B cell (primary cell): ENCODE data around the gene TRPM2. TPM values are rescaled to one million over a fixed set of nuclear protein-coding genes. Genes with fewer than 3 reads are reported as not detected.

Experiments
- ATAC-seq: fragments of 200-7000 bp; cut with Tn5 transposase; one replicate; pipeline ENCODE4 v1.10.0; 2021; ENCODE audit warnings: low read depth, mild to moderate bottlenecking, moderate number of reproducible peaks, moderate library complexity
- CTCF ChIA-PET: fragments of 350-600 bp; sonication (Branson Sonifier 250); formaldehyde crosslinking; loops from one replicate; lab custom pipeline; 2021; ENCODE audit warnings: antibody characterized with exemption, inconsistent platforms; lab: Charles Lee
- POLR2A ChIA-PET: fragments of 350-600 bp; sonication (Branson Sonifier 250); formaldehyde crosslinking; loops from one replicate; lab custom pipeline; 2021; ENCODE audit warnings: antibody characterized with exemption; lab: Charles Lee
- DNase-seq: peaks from one replicate; pipeline ENCODE4 v3.0.0; 2013
- H2AFZ ChIP-seq: 2 replicates; pipeline ENCODE4 v1.6.1; 2012; ENCODE audit warnings: mild to moderate bottlenecking, low read depth, low read length; ENCODE audit not compliant: insufficient read depth, poor library complexity, severe bottlenecking
- H3K27ac ChIP-seq, 2 donors: 1 replicate in 1 of 2; 2 replicates in 1 of 2; pipeline ENCODE4 v1.5.1; 2012 to 2013; ENCODE audit warnings: low read length in 2 of 2, mild to moderate bottlenecking in 2 of 2, moderate library complexity in 1 of 2
- H3K27me3 ChIP-seq, 4 experiments: fragments of 200-600 bp in 1 of 4; sonication (generic) in 1 of 4; replicated peaks in 1 of 4; 1 replicate in 2 of 4; 2 replicates in 2 of 4; pipeline versions ENCODE4 v1.6.1 to v1.7.0; 2013 to 2016; ENCODE audit warnings: low read length in 3 of 4, mild to moderate bottlenecking in 2 of 4, mixed read lengths in 1 of 4, moderate library complexity in 1 of 4; ENCODE audit not compliant: insufficient read depth in 4 of 4, control insufficient read depth in 3 of 4; ENCODE audit errors: control extremely low read depth in 1 of 4
- H3K36me3 ChIP-seq, 2 experiments: replicated peaks in 1 of 2; 1 replicate in 1 of 2; 2 replicates in 1 of 2; pipeline versions ENCODE4 v1.6.1 to v1.7.1; 2013; ENCODE audit warnings: low read length in 1 of 2; ENCODE audit not compliant: insufficient read depth in 2 of 2, control insufficient read depth in 1 of 2; ENCODE audit errors: control extremely low read depth in 1 of 2, extremely low read depth in 1 of 2
- H3K4me1 ChIP-seq, 2 donors: fragments of 200-600 bp in 1 of 2; sonication (generic) in 1 of 2; 1 replicate in 1 of 2; 2 replicates in 1 of 2; pipeline versions ENCODE4 v1.5.1 to v1.6.1; 2013 to 2017; ENCODE audit warnings: low read length in 2 of 2; ENCODE audit not compliant: control insufficient read depth in 2 of 2, insufficient read depth in 2 of 2
- H3K4me2 ChIP-seq: replicated peaks from 2 replicates; pipeline ENCODE3; 2012; ENCODE audit warnings: mild to moderate bottlenecking, low read depth, low read length; ENCODE audit not compliant: poor library complexity, severe bottlenecking
- H3K4me3 ChIP-seq, 5 experiments: fragments of 200-600 bp in 1 of 5; sonication (generic) in 1 of 5; 1 replicate in 3 of 5; 2 replicates in 2 of 5; pipeline versions ENCODE4 v1.5.1 to v1.7.0; 2011 to 2016; ENCODE audit warnings: low read length in 4 of 5, mild to moderate bottlenecking in 4 of 5, low read depth in 2 of 5, control low read depth in 1 of 5, moderate library complexity in 1 of 5; ENCODE audit not compliant: insufficient read depth in 1 of 5; ENCODE audit errors: control extremely low read depth in 1 of 5, extremely low read depth in 1 of 5
- H3K79me2 ChIP-seq: fragments of 200-600 bp; sonication (generic); one replicate; pipeline ENCODE4 v1.6.0; 2016; ENCODE audit warnings: low read length; ENCODE audit not compliant: control insufficient read depth, insufficient read depth
- H3K9ac ChIP-seq: fragments of 200-600 bp; sonication (generic); 2 replicates; pipeline ENCODE4 v1.6.1; 2017; ENCODE audit warnings: mild to moderate bottlenecking, low read length, moderate library complexity
- H3K9me3 ChIP-seq, 3 donors: one replicate each; pipeline versions ENCODE4 v1.6.1 to v1.7.1; 2013; ENCODE audit warnings: low read length in 2 of 3; ENCODE audit not compliant: control insufficient read depth in 2 of 3, insufficient read depth in 1 of 3; ENCODE audit errors: control extremely low read depth in 1 of 3
- H4K20me1 ChIP-seq: 2 replicates; pipeline ENCODE4 v1.6.0; 2012; ENCODE audit warnings: mild to moderate bottlenecking, low read length; ENCODE audit not compliant: insufficient read depth, control insufficient read depth, poor library complexity, severe bottlenecking
- H3K27ac Mint-ChIP-seq: one replicate; pipeline ENCODE4 v1.8.0; 2021; ENCODE audit warnings: mixed read lengths
- H3K27me3 Mint-ChIP-seq: one replicate; pipeline ENCODE4 v1.8.0; 2021; ENCODE audit warnings: mixed read lengths
- H3K4me1 Mint-ChIP-seq: one replicate; pipeline ENCODE4 v1.8.0; 2021; ENCODE audit warnings: mixed read lengths
- H3K4me3 Mint-ChIP-seq: one replicate; pipeline ENCODE4 v1.8.0; 2021; ENCODE audit warnings: mixed read lengths
- H3K9me3 Mint-ChIP-seq: one replicate; pipeline ENCODE4 v1.8.0; 2022; ENCODE audit warnings: mixed read lengths; ENCODE audit not compliant: insufficient read depth
- CTCF ChIP-seq: fragments of 200-600 bp; IDR thresholded peaks from one replicate; pipeline ENCODE4 v1.8.0; 2022; ENCODE audit warnings: antibody characterized with exemption, mild to moderate bottlenecking
- EZH2 ChIP-seq: IDR thresholded peaks from 2 replicates; pipeline ENCODE4 v1.6.1; 2012; ENCODE audit warnings: borderline replicate concordance, low read depth, mild to moderate bottlenecking, moderate library complexity, low read length; ENCODE audit not compliant: insufficient read depth, poor library complexity, severe bottlenecking
- WGBS: methylation state at CpG from one replicate; pipeline ENCODE4 v1.1.5; 2013; ENCODE audit warnings: missing lambda C conversion rate; ENCODE audit not compliant: insufficient coverage; 5-methylcytosine and 5-hydroxymethylcytosine counted together
- intact Hi-C: fragments of 100-400 bp; cut with micrococcal nuclease; formaldehyde crosslinking; loops from one replicate; pipeline ENCODE4 v1.10.0; 2022
- polyA plus RNA-seq: library from polyadenylated mRNA; depleted of rRNA; stranded (reverse); fragments of >200 nt; gene quantifications from 2 replicates; pipeline ENCODE4 v1.2.3, GENCODE V29; 2012
- total RNA-seq, 2 donors: library from RNA; stranded (reverse); fragments of 120-200 nt in 1 of 2; gene quantifications; 1 replicate in 1 of 2; 2 replicates in 1 of 2; pipeline versions ENCODE4 v1.2.3 to v1.2.4, GENCODE V29; 2013 to 2022

Gene TRPM2
- total and polyA plus RNA-seq, 2 donors (not counting 1 experiment from before 2014, with no cell fraction given) = 1.6 to 8.4 TPM

DNA sequence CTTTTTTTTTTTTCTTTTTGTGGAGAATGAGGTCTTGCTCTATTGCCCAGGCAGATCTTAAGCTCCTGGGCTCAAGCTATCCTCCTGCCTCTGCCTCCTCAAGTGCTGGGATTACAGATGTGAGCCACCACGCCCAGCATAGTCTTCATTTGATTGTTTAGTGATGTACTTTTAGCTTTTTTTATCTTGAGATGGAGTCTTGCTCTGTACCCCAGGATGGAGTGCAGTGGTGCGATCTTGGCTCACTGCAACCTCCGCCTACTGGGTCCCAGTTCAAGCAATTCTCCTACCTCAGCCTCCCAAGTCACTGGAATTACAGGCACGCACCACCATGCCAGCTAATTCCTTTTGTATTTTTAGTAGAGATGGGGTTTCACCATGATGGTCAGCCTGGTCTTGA, 77.9 kb downstream of the TRPM2 start:
- no peaks in the 10 kb centered on the region for H3K27me3 Mint-ChIP-seq
- intact Hi-C loops = no loop called here
- no peak overlapping the region for H3K4me2 ChIP-seq
- no peak overlapping the region for H3K27ac ChIP-seq
- peaks cover 0 to 3% of the 10 kb centered on the region in 2 experiments for H3K36me3 ChIP-seq
- TF ChIP-seq EZH2 (no peak), CTCF (no peak)
- H4K20me1 ChIP-seq = no peaks in the 10 kb centered on the region
- H2AFZ ChIP-seq = no peak overlapping the region
- ChIA-PET CTCF (no interaction called here), POLR2A (no interaction called here)
- no peak overlapping the region for H3K27ac Mint-ChIP-seq
- no CpG with 5 or more reads among the region's 4 CpGs for WGBS
- H3K9ac ChIP-seq = no peak overlapping the region
- no peaks in the 10 kb centered on the region for H3K27me3 ChIP-seq
- H3K9me3 ChIP-seq = peaks cover 1 to 23% (median 14%) of the 10 kb centered on the region in 3 donors
- H3K4me3 ChIP-seq = no peak overlapping the region
- ATAC-seq = no peak
- H3K79me2 ChIP-seq = no peaks in the 10 kb centered on the region
- H3K4me1 ChIP-seq = no peaks in the 10 kb centered on the region
- DNase-seq = no peak
- peaks cover 5% of the 10 kb centered on the region for H3K9me3 Mint-ChIP-seq
- no peak overlapping the region for H3K4me3 Mint-ChIP-seq
- H3K4me1 Mint-ChIP-seq = no peaks in the 10 kb centered on the region

DNA sequence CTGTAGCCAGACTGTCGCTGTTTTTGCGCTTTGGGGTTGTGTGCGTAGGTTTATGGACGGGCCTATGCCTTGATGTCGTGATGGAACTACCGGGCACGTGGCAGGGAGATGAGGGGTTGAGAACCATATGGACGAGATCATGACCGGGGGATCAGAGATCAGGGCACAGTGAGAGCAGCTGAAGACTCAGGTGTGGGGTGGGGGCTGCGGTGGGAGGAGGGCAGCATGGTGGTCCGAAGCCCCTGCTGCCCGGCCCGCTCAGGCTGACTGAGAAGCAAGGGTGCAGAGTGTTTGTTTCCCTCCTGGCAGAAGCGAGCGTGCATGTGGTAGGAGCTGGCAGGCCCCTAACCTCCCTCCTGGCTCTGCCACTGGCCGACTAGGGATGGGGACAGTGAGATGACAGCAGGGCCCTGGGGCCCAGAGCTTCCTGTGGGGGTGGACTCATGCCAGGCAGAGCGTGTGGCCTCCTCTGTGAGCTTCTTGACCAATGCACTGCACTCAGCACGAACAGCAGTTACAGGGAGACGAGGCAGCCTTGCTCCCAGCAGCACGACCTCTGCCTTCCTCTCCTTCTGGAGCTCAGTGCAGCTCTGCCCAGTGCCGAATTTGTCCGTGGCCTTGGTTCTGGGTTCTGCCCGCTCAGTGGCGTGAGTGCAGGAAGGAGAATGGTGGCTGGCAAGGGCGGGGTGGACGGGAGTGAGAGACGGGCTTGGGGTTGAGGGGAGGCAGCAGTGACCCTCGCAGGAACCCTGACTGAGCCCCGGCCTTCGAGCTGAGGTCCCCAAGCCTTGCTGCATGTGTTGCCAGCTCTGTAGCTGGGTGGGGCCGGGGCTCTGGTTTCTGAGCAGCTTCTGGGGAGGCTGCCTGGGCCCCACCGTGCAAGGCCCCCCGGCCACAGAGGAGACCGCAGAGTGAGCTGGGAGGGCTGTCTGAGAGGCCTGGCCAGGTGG, 79.7 kb downstream of the TRPM2 start:
- no peak overlapping the region for H3K27ac Mint-ChIP-seq
- no peak for DNase-seq
- Histone ChIP-seq H4K20me1 (no peaks in the 10 kb centered on the region), H3K4me2 (no peak overlapping the region), H3K27ac (no peak overlapping the region), H3K36me3 (peaks cover 0 to 6% of the 10 kb centered on the region in 2 experiments), H2AFZ (no peak overlapping the region), H3K79me2 (no peaks in the 10 kb centered on the region), H3K27me3 (no peaks in the 10 kb centered on the region), H3K9me3 (peaks cover 1 to 14% (median 13%) of the 10 kb centered on the region in 3 donors), H3K4me1 (no peaks in the 10 kb centered on the region), H3K4me3 (no peak overlapping the region), H3K9ac (no peak overlapping the region)
- 94% methylated on average over 31 of the region's 34 CpGs for WGBS
- TF ChIP-seq CTCF (no peak), EZH2 (no peak)
- H3K4me1 Mint-ChIP-seq = no peaks in the 10 kb centered on the region
- intact Hi-C loops = no loop called here
- H3K4me3 Mint-ChIP-seq = no peak overlapping the region
- peaks cover 5% of the 10 kb centered on the region for H3K9me3 Mint-ChIP-seq
- POLR2A ChIA-PET = no interaction called here
- CTCF ChIA-PET = no interaction called here
- ATAC-seq = no peak
- no peaks in the 10 kb centered on the region for H3K27me3 Mint-ChIP-seq
